Measurements from ENCODE around the gene MICAL2.

The MICAL2 gene

DNA sequence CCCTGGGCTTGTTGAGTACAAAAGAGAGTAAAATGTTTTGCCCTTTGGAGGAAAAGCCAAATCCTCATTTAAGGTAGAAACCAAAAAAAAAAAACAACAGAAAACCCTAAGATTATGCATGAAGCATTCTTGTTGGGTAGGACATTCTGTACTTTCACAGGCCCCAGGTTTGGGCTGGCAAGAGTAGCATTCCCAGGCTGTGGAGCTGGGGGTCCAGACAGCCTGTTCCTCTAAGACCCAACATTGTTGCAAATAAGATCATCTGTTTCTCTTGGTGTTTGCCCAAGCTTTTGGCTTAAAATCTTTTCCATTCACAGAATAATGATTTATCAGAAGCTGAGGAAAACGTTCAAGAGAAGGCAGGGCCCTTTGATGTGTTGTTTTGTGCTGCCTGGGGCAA is 123.8 kb downstream of the MICAL2 start:
- no peak for DNase-seq

DNA sequence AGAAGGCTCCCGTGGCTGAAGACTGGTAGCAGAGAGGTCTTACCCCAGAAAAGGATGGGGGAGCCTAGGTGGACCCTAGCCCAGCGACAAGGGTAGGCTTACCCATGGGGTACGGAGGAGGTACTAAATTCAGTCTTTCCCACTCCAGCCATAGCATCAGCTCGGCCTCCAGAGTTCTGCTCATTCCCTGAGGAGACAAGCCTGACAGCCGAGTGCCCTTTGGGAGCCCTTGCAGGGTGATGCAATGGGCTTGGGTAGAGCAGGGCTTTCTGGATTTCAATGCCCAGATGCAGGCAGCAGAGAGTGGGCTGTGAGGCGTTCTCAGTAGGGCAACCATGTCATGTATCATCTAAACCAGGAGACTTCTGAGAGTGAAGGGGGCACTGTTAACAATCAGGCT is 124.7 kb downstream of the MICAL2 start:
- no peak for DNase-seq

DNA sequence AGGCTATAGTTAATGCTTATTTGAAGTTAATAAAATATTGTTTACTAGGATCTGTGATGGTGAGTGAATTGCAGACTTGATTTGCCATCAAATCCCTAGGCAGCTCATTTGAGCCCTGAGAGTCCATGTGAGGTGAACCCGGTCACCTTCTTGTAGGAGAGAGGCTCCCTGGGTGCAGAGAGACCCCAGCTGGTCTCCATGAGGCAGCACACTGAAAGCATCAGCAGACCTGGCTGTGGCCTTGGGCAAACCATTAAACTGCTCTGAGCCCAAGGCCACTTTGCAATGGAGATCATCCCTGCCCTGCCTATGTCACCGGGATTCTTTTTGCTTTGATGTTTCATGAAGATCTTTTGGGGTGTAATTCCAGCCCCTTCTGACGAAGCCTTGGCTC is 125.2 kb downstream of the MICAL2 start:
- DNase-seq, result no peak

DNA sequence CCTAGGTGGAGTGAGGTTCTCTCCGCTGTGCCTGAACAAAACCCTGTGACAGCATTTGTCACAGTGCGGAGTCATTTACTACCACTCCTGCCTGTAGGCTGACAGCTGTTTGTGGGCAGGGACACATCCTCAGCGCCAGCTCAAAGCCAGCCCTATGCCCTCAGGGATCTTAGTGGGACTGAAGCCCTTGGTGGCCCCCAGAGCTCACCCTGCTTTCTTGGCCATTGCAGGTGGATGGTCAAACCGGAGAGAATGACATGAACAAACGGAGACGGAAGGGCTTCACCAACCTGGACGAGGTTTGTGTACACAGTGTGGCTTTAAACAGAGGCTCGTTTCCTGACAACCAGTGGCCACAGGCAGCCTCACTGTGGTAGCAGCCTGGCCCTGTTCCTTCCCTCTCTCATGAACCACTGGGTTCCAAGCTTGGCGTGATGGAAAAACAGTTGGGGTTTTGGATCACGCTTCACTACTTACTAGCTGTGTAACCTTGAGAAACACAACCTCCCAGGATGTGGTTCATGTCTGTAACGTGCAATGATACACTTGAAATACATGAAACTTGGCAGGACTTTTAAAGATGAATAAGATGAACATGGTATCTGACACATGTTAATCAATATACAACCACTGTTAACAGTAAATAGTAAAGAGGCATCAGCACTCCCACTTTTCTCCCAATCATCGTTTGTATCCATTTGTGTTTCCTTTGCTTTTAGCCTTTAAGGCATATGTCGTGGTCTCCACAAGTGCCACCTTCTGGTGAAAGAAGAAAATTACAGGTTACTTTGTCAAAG is 125.8 kb downstream of the MICAL2 start:
- DNase-seq, result peak; percentile 36

DNA sequence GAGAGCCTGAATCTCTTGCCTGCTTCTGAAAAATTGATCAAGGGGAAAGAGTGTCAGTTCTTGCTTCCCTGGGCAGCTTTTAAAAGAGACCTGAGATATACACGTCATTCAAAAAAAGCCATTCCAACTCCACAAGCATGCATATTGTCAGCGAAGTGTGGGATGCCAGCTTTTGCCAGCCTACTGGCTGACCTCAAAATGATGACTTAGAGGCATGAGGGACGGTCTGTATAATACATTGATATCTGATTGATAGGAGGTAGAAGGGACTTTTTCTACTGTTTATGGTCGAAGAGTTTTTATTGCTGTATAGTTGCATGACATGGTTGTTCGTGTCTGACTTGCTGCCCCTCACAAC is 126.3 kb downstream of the MICAL2 start:
- no peak for DNase-seq

DNA sequence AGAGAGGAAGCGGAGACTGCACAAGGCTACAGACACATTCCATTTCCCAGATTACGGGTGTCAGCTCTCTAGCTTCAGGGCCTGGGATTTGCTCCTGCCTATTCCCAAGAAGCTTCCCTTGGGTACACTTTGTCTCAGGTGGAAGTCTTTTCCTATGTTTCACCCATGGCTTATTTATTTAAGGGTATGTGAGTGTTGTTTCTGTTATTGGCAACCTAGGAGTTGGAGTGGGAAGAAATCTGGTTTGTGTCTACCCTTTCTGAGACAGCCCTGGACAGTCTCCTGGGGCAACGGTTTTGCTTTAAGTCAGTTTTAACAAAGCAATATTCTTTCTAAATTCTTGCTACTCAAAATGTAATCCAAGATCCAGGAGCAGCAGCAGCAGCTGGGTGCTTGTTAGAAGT is 127.0 kb downstream of the MICAL2 start:
- no peak for DNase-seq

DNA sequence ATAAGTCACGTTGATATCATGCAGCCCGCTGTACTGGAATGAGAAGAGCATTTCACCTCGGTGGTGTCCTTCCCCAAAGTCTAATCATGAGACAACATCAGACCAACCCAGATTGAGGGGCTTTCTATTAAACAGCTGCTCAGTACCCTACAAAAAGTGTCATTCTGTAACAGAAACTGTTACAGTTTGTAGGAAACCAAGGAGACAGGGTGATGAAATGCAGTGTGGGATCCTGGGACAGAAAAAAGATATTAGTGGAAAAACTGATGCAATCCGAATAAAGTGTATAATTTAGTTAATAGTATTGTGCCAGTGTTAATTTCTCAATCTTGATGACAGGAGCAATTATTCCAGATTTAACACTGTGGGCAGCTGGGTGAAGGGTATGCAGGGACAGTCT is 128.0 kb downstream of the MICAL2 start:
- no peak for DNase-seq

DNA sequence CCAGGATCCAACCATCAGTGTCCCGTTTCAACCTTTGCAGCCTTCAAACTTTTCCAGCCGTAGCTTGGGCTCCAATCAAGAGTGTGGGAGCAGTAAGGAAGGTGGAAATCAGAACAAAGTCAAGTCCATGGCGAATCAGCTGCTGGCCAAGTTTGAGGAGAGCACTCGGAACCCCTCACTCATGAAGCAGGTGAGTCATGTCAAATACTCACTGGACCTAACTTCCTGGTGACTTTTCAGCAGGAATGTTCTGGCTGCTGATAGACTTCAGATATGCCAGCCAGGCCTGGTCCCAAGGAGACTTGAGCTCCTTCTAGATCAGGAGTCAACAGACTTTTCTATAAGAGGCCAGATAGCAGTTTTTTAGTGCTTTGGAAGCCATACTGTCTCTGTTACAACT is 129.0 kb downstream of the MICAL2 start:
- DNase-seq, result no peak

DNA sequence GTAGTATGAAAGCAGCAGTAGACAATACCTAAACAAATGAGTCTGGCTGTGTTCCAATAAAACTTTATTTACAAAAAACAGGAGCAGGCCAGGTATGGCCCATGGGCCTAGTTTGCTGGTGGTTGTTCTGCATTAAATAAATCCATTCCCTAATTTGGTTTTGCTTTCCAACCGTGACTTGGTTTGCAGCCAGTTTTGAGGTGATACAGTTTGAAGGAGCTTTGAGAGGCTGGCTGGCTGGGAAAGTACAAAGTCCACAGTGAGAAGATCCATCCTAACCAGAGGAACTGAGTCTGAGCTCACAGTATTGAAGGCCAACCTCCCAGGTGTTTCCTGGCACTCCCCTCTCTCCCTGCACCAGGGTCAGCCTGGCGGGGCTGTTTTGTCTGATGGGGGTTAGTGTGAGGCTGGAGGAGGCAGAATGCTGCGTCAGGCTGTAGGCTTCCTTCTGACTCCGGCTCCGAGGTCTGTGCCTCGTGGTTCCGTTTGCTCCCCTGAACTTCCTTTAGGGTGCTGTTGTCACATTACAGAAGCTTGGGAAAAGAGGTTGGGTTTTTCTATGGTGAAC is 129.5 kb downstream of the MICAL2 start:
- no peak for DNase-seq

DNA sequence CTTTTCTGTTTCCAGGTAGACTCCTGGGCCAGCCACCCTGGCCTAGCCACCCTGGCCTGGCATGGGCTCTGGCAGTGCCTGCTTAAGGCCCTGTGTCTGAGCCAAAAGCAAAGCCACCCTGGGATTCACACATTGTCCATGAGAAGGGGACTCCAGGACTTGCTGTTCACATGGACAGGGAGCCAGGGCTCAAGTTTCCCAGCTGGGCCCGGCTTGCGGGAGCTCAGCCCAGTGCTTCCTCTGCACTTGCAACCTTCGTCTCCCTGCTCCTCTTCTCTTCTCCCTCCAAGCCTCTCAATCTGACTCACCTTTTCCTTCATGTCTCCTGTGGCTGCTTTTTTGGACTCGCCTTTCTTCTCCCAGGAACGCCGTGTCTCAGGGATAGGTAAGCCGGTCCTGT is 130.3 kb downstream of the MICAL2 start:
- DNase-seq, result no peak

DNA sequence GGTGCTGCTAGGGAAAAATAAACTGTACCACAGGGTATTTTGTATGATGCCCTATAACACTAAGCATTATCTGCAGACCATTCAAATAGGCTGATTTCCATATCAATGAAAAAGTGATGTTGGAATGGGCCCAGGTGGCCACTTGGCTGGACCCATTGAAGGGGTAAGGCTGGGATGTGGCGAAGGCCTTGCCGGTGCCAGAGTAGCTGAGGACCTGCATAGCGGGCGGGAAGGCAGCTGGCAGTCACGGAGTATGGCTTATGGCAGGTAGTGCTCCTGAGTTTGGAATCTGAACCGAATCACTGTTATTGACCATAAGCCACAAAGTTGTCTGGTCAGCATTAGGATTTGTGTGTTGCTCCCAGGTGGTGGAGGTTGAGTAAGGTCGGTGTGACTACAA is 131.0 kb downstream of the MICAL2 start:
- no peak for DNase-seq

DNA sequence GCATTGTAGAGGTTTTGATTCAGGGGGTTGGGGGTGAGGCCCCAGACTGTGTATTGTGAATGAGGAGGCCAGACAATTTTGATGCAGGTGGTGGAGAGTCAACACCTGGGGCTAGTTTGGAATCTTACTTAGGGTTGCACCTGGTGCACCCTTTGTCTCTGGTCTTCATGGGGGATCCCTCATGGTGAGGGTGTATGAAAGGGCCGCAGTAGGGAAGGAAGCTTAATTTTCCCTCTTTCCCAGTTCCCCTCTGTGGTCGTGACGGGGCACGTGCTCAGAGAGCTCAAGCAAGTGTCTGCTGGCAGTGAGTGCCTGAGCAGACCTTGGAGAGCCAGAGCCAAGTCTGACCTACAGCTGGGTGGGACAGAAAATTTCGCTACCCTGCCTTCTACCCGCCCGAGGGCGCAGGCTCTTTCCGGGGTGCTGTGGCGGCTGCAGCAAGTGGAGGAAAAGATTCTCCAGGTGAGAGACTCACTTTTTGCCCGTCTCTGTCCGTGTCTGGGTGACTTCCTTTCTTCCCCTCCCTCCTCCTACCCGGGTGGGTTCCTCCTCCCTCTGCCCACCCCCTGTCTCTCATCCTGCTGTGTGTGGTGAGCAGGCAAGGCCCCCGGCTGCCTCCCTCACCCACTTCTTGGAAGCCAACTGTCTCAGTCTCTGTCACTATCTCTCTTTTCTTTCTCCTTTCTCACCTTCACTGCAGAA is 131.7 kb downstream of the MICAL2 start:
- DNase-seq, result no peak

DNA sequence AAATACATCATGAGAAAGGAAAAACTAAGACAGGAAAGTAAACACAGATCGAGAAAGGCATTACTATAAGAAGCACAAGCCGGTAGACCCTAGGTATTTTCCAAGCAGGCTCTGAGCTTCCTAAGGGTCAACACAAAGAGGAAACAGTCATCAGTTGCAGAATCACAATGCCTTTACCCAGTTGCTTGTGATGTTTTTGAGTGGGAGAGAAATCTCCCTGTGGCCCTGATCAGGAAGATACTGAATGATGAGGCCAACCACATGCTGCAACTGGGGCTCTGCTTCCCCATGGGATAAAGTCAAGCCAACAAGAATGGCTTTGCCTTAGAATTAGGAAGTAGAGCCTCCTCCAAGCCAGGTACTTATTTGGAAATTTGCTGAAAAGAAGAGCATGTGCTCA is 132.6 kb downstream of the MICAL2 start:
- no peak for DNase-seq

DNA sequence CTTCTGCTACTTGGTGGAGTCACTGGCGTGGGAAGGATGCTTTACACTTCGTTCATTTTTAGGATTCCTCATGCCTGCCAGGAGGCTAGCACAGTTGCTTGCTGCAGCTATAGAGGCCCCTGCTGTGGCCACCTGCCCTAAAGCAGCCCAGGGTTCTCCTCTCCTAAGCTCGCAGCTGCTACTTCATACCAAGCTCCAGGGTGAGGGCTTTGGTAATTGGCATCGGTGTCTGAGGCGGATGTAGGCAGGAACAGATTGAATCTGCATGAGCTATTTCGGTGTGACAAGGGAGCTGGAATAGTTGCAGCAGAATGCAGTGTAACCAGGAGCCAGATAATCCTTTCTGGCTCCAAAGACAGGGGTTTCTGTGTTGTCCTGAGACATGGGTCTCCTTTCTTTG is 133.1 kb downstream of the MICAL2 start:
- no peak for DNase-seq

DNA sequence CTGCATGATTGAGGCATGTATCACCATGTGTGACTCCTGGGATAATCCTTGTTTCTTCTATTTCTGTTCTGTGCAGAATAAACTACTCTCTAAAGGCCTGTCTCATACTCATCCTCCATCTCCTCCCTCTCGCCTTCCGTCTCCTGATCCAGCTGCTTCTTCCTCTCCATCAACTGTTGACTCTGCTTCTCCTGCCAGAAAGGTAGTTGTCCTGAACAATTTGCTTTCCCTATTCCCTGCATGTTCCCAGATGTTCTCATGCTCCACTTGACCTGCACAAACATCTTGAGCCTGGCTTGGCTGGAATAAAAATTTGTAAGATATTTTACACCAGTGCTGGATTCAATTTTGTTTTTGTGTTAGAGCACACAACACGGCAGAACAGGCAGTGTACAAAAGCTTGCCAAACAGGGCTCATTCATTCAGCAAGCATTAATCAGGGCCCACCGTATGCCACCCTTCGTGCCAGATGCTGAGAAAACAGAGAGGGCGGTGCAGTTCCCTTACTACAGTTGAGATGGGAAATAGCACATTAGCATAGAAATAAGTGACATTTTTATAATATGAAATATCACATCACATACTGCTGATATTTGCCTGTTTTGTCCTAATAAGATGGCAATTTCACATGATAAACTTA is 133.6 kb downstream of the MICAL2 start:
- no peak for DNase-seq

DNA sequence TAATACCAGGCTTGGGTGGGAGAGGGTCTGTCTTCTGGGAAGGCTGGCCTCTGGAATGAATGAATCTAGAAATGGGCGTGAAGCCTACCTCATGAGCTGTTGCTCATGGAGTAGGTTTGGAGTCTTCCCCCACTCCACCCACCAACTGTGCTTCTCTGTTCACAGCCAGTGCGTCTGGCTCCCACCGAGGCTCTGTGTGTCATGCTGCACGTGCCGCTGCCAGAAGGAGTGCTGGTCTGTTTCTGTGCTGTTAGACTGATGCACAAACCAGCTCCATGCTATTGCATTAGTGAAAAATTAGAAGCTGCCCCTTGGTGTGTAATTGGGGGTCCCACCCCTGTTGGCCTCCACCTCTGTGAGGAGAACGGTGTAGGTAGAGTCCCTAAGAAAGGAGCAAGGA is 134.7 kb downstream of the MICAL2 start:
- DNase-seq, result no peak

DNA sequence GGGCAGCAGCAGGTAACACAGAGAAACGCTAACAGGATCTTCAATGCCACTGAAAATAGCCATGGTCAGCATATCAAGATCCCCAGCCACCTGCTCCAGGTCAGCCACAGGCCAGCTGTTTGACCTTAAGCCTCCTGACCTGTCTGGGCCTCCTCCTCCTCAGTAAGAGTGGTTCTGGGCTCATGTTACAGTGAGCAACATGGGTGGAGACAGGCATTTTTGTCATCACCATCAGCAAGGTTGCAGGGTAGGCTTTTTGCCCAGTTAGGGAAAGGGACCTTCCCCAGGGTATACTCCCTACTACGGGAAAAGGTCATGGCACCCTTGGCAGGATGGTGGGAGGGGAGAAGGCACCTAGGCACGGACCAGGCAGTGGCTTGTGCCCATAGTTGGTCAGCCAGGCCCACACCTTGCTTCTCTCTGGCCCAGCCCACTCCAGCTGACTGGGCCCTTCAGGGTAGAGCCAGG is 135.2 kb downstream of the MICAL2 start:
- DNase-seq, result no peak

DNA sequence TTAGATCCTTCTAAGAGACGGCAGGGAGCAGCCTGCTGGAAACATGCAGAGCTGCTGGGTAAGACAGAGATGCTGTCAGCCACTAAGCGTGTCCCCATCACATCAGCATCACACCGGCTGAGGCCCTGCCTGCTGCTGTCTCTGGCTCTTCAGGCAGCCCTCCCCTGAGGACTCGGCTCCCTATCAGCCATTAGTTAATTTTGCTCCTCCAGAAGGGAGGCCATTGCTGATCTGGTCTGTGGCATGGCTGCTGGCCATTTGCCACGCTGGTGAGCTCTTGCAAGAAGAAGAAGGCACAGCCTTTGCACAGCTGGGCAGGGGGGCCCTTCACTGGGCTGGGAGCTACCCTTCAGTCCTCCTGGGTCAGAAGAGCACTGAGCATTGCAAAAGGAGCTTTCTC is 135.8 kb downstream of the MICAL2 start:
- DNase-seq, result no peak

DNA sequence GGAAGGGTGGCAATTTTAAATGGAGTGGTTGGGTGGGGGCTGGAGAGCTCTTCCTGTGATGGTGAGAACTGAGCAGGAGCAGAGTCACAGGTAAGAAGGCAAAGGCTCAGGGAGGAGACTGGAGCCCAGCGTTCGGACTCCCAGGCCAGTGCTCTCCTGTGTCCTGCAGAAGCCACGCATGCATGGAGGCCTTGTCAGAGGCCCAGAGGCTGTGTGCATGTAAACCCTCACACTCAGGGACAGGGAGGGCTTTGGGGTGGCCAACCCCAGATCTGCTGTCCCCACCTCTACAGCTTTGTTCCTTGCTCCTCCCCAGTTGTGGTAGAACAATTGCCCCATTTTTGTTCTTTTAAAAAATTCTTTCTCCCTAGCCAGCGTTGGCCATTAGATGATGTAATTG is 136.6 kb downstream of the MICAL2 start:
- DNase-seq, result no peak

DNA sequence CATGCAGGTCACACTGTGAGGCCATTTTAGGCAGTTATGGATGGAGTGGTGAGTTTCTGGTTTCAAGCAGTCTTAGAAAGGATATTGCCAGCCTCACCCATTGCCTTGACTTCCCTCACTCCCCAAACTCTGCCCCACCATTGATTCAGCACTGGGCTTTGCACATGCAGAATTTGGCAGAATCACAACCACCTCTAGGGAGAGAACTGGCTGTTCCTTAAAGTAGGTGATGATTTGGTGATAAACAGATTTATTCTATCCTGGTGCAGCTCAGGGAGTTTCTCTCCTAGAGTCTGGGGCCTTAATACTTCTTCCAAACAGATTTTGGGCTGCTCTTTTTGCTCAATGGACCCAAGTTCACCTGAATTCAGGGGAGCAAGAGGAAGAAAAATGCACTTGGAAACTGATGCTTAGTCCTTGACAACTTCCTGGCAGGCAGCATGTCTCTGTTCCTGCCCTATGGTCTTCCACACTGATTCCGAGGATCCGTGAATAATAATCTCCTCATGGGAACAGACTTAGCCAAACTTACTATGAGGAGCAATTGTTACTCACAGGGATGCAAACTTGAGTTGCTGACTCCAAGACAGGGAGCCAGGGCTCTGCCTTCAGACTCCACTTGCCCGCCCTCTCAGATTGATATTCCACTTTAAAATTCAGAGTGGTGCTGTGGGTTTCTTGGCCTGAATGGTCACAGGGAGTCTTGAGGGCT is 137.3 kb downstream of the MICAL2 start:
- DNase-seq, result no peak

DNA sequence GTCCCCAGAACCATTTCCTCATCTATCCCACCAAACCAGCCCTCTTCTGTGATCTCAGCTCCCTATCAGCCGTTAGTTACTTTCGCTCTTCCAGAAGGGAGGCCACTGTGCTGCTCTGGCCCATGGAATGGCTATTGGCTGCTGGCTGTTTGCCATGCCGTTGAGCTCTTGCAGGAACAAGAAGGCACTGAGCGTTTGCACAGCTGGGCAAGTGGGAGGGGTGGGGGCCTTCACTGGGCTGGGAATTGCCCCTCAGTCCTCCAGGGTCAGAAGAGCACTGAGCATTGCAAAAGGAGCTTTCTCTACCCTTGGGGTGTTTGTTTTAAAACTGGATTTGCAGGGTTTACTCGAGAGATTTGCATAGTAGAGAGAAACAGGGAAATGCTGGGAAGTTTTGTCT is 137.9 kb downstream of the MICAL2 start:
- no peak for DNase-seq

DNA sequence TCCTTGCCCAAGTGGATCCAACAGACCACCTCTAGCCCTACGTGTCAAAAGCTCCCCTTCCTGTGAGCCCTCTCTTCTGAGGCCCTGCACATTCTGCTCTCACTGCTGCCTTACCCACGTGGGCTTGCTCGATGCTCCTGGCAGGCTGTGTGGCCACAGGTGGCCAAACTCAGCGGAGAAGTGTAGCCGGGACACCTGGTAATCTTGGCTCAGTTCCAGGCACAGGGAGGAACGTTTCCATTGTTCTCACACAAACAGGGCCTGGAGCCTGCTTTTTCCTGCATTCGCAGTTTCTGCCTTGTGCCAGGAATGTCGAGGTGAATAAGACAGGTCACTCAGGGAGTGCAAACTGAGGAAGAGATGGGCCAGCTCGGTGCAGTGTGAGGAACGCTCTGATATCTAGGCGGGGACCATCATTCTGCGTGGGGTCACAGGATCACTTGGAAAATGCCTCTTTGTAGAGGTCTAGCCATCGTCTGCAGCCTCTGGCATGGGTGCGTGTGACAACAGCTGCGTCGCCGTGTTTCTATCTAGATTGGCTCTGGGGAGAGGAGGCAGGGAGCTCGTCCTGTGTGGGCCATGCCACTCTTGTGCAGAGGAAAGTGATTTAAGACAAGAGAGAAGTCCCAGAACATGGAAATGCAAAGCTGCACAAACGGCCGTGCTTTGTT is 139.3 kb downstream of the MICAL2 start:
- no peak for DNase-seq
